IMR-90 (cell line): ENCODE measurements around the gene CNPY1. TPM values are rescaled to one million over a fixed set of nuclear protein-coding genes. Genes with fewer than 3 reads are reported as not detected.
A peak's percentile ranks its signal among the peaks of the same experiment; 100 is the strongest.

Experiments
- ATAC-seq: fragments of 200-7000 bp; cut with Tn5 transposase; 2 replicates; pipeline ENCODE4 v1.9.1; 2020; ENCODE audit warnings: low read depth, mild to moderate bottlenecking, moderate library complexity
- BruUV-seq: library from RNA; stranded (reverse); fragments of 400-500 nt; replicated peaks from 2 replicates; lab custom pipeline; 2021; lab: Mats Ljungman, UMichigan
- CTCF ChIA-PET: fragments of 300-600 bp; formaldehyde crosslinking; extraction: SDS; loops from one replicate; lab custom pipeline; 2021; ENCODE audit warnings: antibody characterized with exemption; lab: Yijun Ruan, JAX
- POLR2A ChIA-PET: fragments of 300-600 bp; sonication (Branson Sonifier 250); formaldehyde crosslinking; loops from one replicate; lab custom pipeline; 2022; ENCODE audit warnings: antibody characterized with exemption; ENCODE audit not compliant: unreplicated experiment; lab: Charles Lee
- DNase-seq: peaks from one replicate; pipeline ENCODE4 v3.0.0; 2013
- H2AFZ ChIP-seq: replicated peaks from 2 replicates; pipeline ENCODE3; 2013; ENCODE audit warnings: low read length, mild to moderate bottlenecking; ENCODE audit not compliant: poor library complexity
- H2AK5ac ChIP-seq: 2 replicates; pipeline ENCODE4 v1.6.1; 2013; ENCODE audit warnings: low read depth, low read length, inconsistent platforms
- H2AK9ac ChIP-seq: replicated peaks from 2 replicates; pipeline ENCODE3; 2013; ENCODE audit warnings: mild to moderate bottlenecking, low read depth, low read length, moderate library complexity; ENCODE audit not compliant: poor library complexity
- H2BK120ac ChIP-seq: 2 replicates; pipeline ENCODE4 v1.6.1; 2013; ENCODE audit warnings: low read depth, low read length, inconsistent platforms
- H2BK15ac ChIP-seq: 3 replicates; pipeline ENCODE4 v1.6.1; 2013; ENCODE audit warnings: low read depth, low read length, inconsistent platforms
- H2BK20ac ChIP-seq: 2 replicates; pipeline ENCODE4 v1.6.1; 2013; ENCODE audit warnings: low read depth, mild to moderate bottlenecking, inconsistent platforms, low read length, moderate library complexity
- H2BK5ac ChIP-seq: 2 replicates; pipeline ENCODE4 v1.6.1; 2013; ENCODE audit warnings: mild to moderate bottlenecking, low read depth, low read length, inconsistent platforms; ENCODE audit not compliant: poor library complexity, severe bottlenecking
- H3K14ac ChIP-seq: replicated peaks from 2 replicates; pipeline ENCODE4 v1.6.1; 2013; ENCODE audit warnings: low read depth, low read length, inconsistent platforms
- H3K18ac ChIP-seq: 2 replicates; pipeline ENCODE4 v1.6.1; 2013; ENCODE audit warnings: low read depth, low read length, control low read depth
- H3K23ac ChIP-seq: 2 replicates; pipeline ENCODE4 v1.6.1; 2013; ENCODE audit warnings: low read depth, low read length, inconsistent platforms
- H3K27ac ChIP-seq: 2 replicates; pipeline ENCODE4 v1.5.1; 2013; ENCODE audit warnings: mild to moderate bottlenecking, control low read depth, low read length; ENCODE audit not compliant: insufficient read depth
- H3K27me3 ChIP-seq: 2 replicates; pipeline ENCODE4 v1.6.1; 2013; ENCODE audit warnings: low read length; ENCODE audit not compliant: control insufficient read depth, insufficient read depth
- H3K36me3 ChIP-seq: 2 replicates; pipeline ENCODE4 v1.6.1; 2013; ENCODE audit warnings: low read length, mixed read lengths; ENCODE audit not compliant: control insufficient read depth, insufficient read depth
- H3K4ac ChIP-seq: 2 replicates; pipeline ENCODE4 v1.6.1; 2013; ENCODE audit warnings: low read depth, low read length, inconsistent platforms
- H3K4me1 ChIP-seq: 2 replicates; pipeline ENCODE4 v1.6.1; 2013; ENCODE audit warnings: low read length, mixed read lengths; ENCODE audit not compliant: control insufficient read depth, insufficient read depth
- H3K4me2 ChIP-seq: 2 replicates; pipeline ENCODE4 v1.6.1; 2013; ENCODE audit warnings: low read depth, mild to moderate bottlenecking, control low read depth, low read length, moderate library complexity
- H3K4me3 ChIP-seq: 2 replicates; pipeline ENCODE4 v1.5.1; 2013; ENCODE audit warnings: low read depth, mild to moderate bottlenecking, control low read depth, low read length, moderate library complexity; ENCODE audit not compliant: insufficient read depth
- H3K56ac ChIP-seq: 2 replicates; pipeline ENCODE4 v1.6.1; 2013; ENCODE audit warnings: low read length, inconsistent platforms; ENCODE audit not compliant: insufficient read depth; ENCODE audit errors: extremely low read depth
- H3K79me1 ChIP-seq, 2 experiments: 2 replicates each; pipeline ENCODE4 v1.6.1; 2013; ENCODE audit warnings: low read length in 2 of 2, inconsistent platforms in 1 of 2, low read depth in 1 of 2
- H3K9ac ChIP-seq: 2 replicates; pipeline ENCODE4 v1.6.1; 2013; ENCODE audit warnings: low read depth, low read length, control low read depth
- H3K9me1 ChIP-seq: 2 replicates; pipeline ENCODE4 v1.6.1; 2013; ENCODE audit warnings: low read length, inconsistent platforms; ENCODE audit not compliant: insufficient read depth
- H3K9me3 ChIP-seq: 2 replicates; pipeline ENCODE4 v1.6.1; 2013; ENCODE audit warnings: low read length; ENCODE audit not compliant: control insufficient read depth, insufficient read depth
- H4K20me1 ChIP-seq: 2 replicates; pipeline ENCODE4 v1.6.1; 2013; ENCODE audit warnings: low read length, inconsistent platforms; ENCODE audit not compliant: insufficient read depth
- H4K5ac ChIP-seq: 2 replicates; pipeline ENCODE4 v1.6.1; 2013; ENCODE audit warnings: mild to moderate bottlenecking, low read depth, low read length, control low read depth
- H4K8ac ChIP-seq, 2 experiments: 2 replicates each; pipeline ENCODE4 v1.6.1; 2013; ENCODE audit warnings: low read depth in 2 of 2, low read length in 2 of 2, control low read depth in 1 of 2, inconsistent platforms in 1 of 2
- H4K91ac ChIP-seq: 2 replicates; pipeline ENCODE4 v1.6.1; 2013; ENCODE audit warnings: low read depth, low read length, inconsistent platforms; ENCODE audit not compliant: insufficient read depth
- CTCF ChIP-seq: conservative IDR thresholded peaks from 2 replicates; pipeline ENCODE4 v1.5.1; 2012; ENCODE audit warnings: mild to moderate bottlenecking, low read depth, low read length, improper control_type of control experiment
- MAZ ChIP-seq: IDR thresholded peaks from 2 replicates; pipeline ENCODE4 v1.6.1; 2012; ENCODE audit warnings: low read depth, mild to moderate bottlenecking, low read length, improper control_type of control experiment, moderate library complexity, borderline replicate concordance
- MXI1 ChIP-seq: IDR thresholded peaks from 2 replicates; pipeline ENCODE4 v1.6.1; 2012; ENCODE audit warnings: low read depth, mild to moderate bottlenecking, low read length, moderate library complexity, borderline replicate concordance
- NFE2L2 ChIP-seq: fragments of 150-350 bp; IDR thresholded peaks from 2 replicates; pipeline ENCODE4 v1.6.1; 2016; ENCODE audit warnings: low read depth, mild to moderate bottlenecking, low read length
- SMC3 ChIP-seq: fragments of 150-350 bp; IDR thresholded peaks from 2 replicates; pipeline ENCODE4 v1.6.1; 2016; ENCODE audit warnings: low read depth, mild to moderate bottlenecking, antibody characterized with exemption, low read length, moderate library complexity
- USF2 ChIP-seq: fragments of 150-350 bp; IDR thresholded peaks from 2 replicates; pipeline ENCODE4 v1.6.1; 2017; ENCODE audit warnings: mild to moderate bottlenecking, antibody characterized with exemption, low read length, low read depth
- WGBS, 2 experiments: methylation state at CpG; one replicate each; pipeline versions ENCODE4 v1.1.5 to v1.1.7; 2013; ENCODE audit warnings: missing lambda C conversion rate in 2 of 2; ENCODE audit not compliant: insufficient read length in 1 of 2; ENCODE audit errors: extremely low coverage in 2 of 2; 5-methylcytosine and 5-hydroxymethylcytosine counted together
- dilution Hi-C: fragments of 300-500 bp; cut with HindIII; formaldehyde crosslinking; loops from one replicate; pipeline ENCODE4 v1.14.3; 2018; ENCODE audit warnings: low sequenced_read_pairs; ENCODE audit not compliant: unreplicated experiment
- in situ Hi-C: fragments of 300-500 bp; cut with MboI; formaldehyde crosslinking; loops from 3 replicates; pipeline ENCODE4 v1.14.3; 2019; ENCODE audit warnings: low sequenced_read_pairs, inconsistent platforms, mixed read lengths
- intact Hi-C: fragments of 100-400 bp; cut with micrococcal nuclease; formaldehyde crosslinking; loops from 2 replicates; pipeline ENCODE4 v1.10.0; 2022
- polyA plus RNA-seq, 3 experiments: library from polyadenylated mRNA; depleted of rRNA; stranded (reverse); fragments of >200 nt; gene quantifications; 2 replicates each; pipeline ENCODE4 v1.2.3, GENCODE V29; 2012; ENCODE audit warnings: low replicate concordance in 1 of 3
- total RNA-seq: library from RNA; depleted of rRNA; stranded (reverse); fragments of >200 nt; gene quantifications from 2 replicates; pipeline ENCODE4 v1.2.3, GENCODE V29; 2012

The CNPY1 gene
- total and polyA plus RNA-seq, 2 of the 4 experiments (the other 2 are of a cell fraction) = not detected

DNA sequence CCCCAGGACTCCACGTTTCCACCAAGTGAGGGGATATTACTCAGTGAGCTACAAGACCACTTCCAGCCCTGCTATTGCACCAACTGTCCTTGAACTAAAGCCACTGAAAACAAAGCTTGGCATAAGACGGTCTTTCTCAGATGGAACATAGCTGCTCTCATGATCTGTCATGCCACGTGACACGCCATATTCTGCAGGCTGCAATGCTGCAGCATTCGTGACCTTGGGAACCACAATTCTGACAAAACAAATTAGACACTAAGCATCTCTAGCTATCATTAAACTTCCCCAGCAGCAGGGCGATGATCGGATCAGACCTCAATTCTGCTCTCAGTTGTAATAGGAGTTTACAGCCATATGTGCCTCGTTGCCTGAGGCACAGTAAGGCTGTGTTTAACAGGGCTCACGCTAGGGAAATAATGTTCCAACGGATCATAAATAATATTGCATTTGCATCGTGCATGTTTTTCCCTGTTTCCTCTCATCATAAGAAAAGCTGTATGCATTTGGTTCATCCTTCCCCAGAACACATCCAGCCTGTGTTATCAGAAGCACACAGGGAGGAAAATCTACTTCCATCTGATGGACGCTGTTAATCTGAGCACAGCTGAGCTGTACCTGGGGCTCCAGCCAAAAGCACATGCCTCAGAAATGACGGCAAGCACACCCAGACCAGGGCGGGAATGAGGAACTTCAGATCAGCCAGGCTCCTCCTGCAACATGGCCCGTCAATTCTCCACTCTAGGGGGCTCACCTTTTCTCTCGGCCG is 38.6 kb upstream of the CNPY1 start:
- no peak overlapping the region for H3K14ac ChIP-seq
- no peak overlapping the region for H3K27ac ChIP-seq
- dilution Hi-C loops (no loop called here), intact Hi-C loops (no loop called here), in situ Hi-C loops (no loop called here)
- H3K56ac ChIP-seq = no peak overlapping the region
- no peak overlapping the region for H3K18ac ChIP-seq
- H2AK5ac ChIP-seq = no peak overlapping the region
- no peak overlapping the region for H4K8ac ChIP-seq
- TF ChIP-seq SMC3 = no peak
- TF ChIP-seq USF2 = no peak
- no peak for TF ChIP-seq NFE2L2
- no peak for TF ChIP-seq MAZ
- no peak for TF ChIP-seq MXI1
- no peak for TF ChIP-seq CTCF
- H4K91ac ChIP-seq = no peak overlapping the region
- no peak overlapping the region for H3K4me2 ChIP-seq
- H2BK120ac ChIP-seq = no peak overlapping the region
- no peaks in the 10 kb centered on the region for H3K9me1 ChIP-seq
- H3K4me1 ChIP-seq = no peaks in the 10 kb centered on the region
- H3K79me1 ChIP-seq = no peaks in the 10 kb centered on the region
- H2BK5ac ChIP-seq = no peak overlapping the region
- H3K36me3 ChIP-seq = no peaks in the 10 kb centered on the region
- no peak overlapping the region for H3K23ac ChIP-seq
- no peaks in the 10 kb centered on the region; the same call in 1 of the 2 replicates for H4K20me1 ChIP-seq
- no peak overlapping the region for H2BK15ac ChIP-seq
- H3K4me3 ChIP-seq = no peak overlapping the region
- POLR2A ChIA-PET = no interaction called here
- ATAC-seq (no peak), DNase-seq (no peak)
- 48% methylated on average over 8 of the region's 17 CpGs; no CpG with 5 or more reads in 1 of the 2 experiments for WGBS, 2 experiments
- CTCF ChIA-PET = interaction anchor here (0.9 to 1.3 kb wide), 2 partner anchors 14 kb away, joined by 5 to 8 read pairs; no protein-coding TSS in a partner anchor
- H4K5ac ChIP-seq = no peak overlapping the region
- peaks cover 2% of the 10 kb centered on the region; the same call in 1 of the 2 replicates for H3K27me3 ChIP-seq
- H2AFZ ChIP-seq = peak overlapping the region; percentile 5
- no peak overlapping the region for H3K4ac ChIP-seq
- H2BK20ac ChIP-seq = no peak overlapping the region
- H3K9me3 ChIP-seq = no peaks in the 10 kb centered on the region
- no peak overlapping the region for H3K9ac ChIP-seq
- no TSS peak for BruUV-seq
- no peak overlapping the region for H2AK9ac ChIP-seq
